ENCODE data around the gene FAM169A. TPM values are rescaled to one million over a fixed set of nuclear protein-coding genes. Genes with fewer than 3 reads are reported as not detected.
A peak's percentile ranks its signal among the peaks of the same experiment; 100 is the strongest.

FAM169A gene
- total RNA-seq, 2 donors from 2014 or later, result 4.9 to 5.0 TPM

- Histone ChIP-seq H3K9me3 (no peaks in the 10 kb centered on the region), H3K36me3 (no peaks in the 10 kb centered on the region), H3K4me3 (no peak overlapping the region), H3K4me1 (peaks cover 7% of the 10 kb centered on the region), H3K27ac (peak overlapping the region; percentile 25), H3K9ac (ENCODE audit: low read depth in 2 of 2, low read length in 2 of 2) (no peak overlapping the region), H3K27me3 (no peaks in the 10 kb centered on the region)
- intact Hi-C loops (cut with DNase I), result no loop called here
- no peak for DNase-seq
- TF ChIP-seq CTCF (IDR thresholded peaks at IDR 0.05), result no peak
Measured at GRCh38 chr5:74837115-74837514, 29.1 kb downstream of the FAM169A start.

GRCh38 chr5:74833537-74834266, 32.5 kb downstream of the FAM169A start:
- intact Hi-C loops (cut with DNase I), result no loop called here
- H3K4me3 ChIP-seq, result peak overlapping the region; percentile 6
- peak overlapping the region; percentile 51 for H3K27ac ChIP-seq
- peak; percentile 60 for DNase-seq
- no peaks in the 10 kb centered on the region for H3K27me3 ChIP-seq
- no peaks in the 10 kb centered on the region for H3K36me3 ChIP-seq
- H3K4me1 ChIP-seq, result peaks cover 7% of the 10 kb centered on the region
- TF ChIP-seq CTCF (IDR thresholded peaks at IDR 0.05), result no peak
- no peaks in the 10 kb centered on the region for H3K9me3 ChIP-seq
- H3K9ac ChIP-seq (ENCODE audit: low read depth in 2 of 2, low read length in 2 of 2), result no peak overlapping the region

- no peak overlapping the region for H3K9ac ChIP-seq (ENCODE audit: low read depth in 2 of 2, low read length in 2 of 2)
- no peak for TF ChIP-seq CTCF (IDR thresholded peaks at IDR 0.05)
- H3K9me3 ChIP-seq, result no peaks in the 10 kb centered on the region
Measured at GRCh38 chr5:74829413-74829812, 36.8 kb downstream of the FAM169A start.

GRCh38 chr5:74822288-74822687, 43.9 kb downstream of the FAM169A start:
- Histone ChIP-seq H3K27ac (no peak overlapping the region), H3K9ac (ENCODE audit: low read depth in 2 of 2, low read length in 2 of 2) (no peak overlapping the region), H3K36me3 (no peaks in the 10 kb centered on the region), H3K4me3 (no peak overlapping the region), H3K27me3 (no peaks in the 10 kb centered on the region), H3K9me3 (no peaks in the 10 kb centered on the region), H3K4me1 (no peaks in the 10 kb centered on the region)
- no peak for TF ChIP-seq CTCF (IDR thresholded peaks at IDR 0.05)
- intact Hi-C loops (cut with DNase I), result no loop called here
- DNase-seq, result no peak

More at GRCh38 chr5:74829413-74829812, 36.8 kb downstream of the FAM169A start:
- H3K4me1 ChIP-seq, result no peaks in the 10 kb centered on the region
- DNase-seq, result no peak
- H3K27ac ChIP-seq, result no peak overlapping the region
- H3K27me3 ChIP-seq, result no peaks in the 10 kb centered on the region
- no peak overlapping the region for H3K4me3 ChIP-seq
- H3K36me3 ChIP-seq, result no peaks in the 10 kb centered on the region
- intact Hi-C loops (cut with DNase I), result no loop called here

- no peaks in the 10 kb centered on the region for H3K27me3 ChIP-seq
- no peak overlapping the region for H3K4me3 ChIP-seq
- no peaks in the 10 kb centered on the region for H3K4me1 ChIP-seq
- no peak for TF ChIP-seq CTCF (IDR thresholded peaks at IDR 0.05)
- no peak overlapping the region for H3K27ac ChIP-seq
- intact Hi-C loops (cut with DNase I), result no loop called here
- DNase-seq, result no peak
- H3K9ac ChIP-seq (ENCODE audit: low read depth in 2 of 2, low read length in 2 of 2), result no peak overlapping the region
- H3K9me3 ChIP-seq, result no peaks in the 10 kb centered on the region
- H3K36me3 ChIP-seq, result no peaks in the 10 kb centered on the region
Measured at GRCh38 chr5:74816875-74817274, 49.3 kb downstream of the FAM169A start.
